Ascending aorta (tissue), 2 donors: ENCODE data around the gene NEURL1. TPM values are rescaled to one million over a fixed set of nuclear protein-coding genes. Genes with fewer than 3 reads are reported as not detected.
A peak's percentile ranks its signal among the peaks of the same experiment; 100 is the strongest.

ENCODE experiments used
- DNase-seq, 2 donors: peaks; one replicate each; pipeline ENCODE4 v3.0.0-alpha.2; 2019; ENCODE audit warnings: low spot score in 2 of 2
- H3K27ac ChIP-seq, 2 donors: fragments of 200-600 bp; sonication (generic); one replicate each; pipeline ENCODE4 v1.5.1; 2016 to 2017; ENCODE audit warnings: mild to moderate bottlenecking in 1 of 2
- H3K27me3 ChIP-seq: fragments of 200-600 bp; sonication (generic); one replicate; pipeline ENCODE4 v1.5.1; 2017
- H3K36me3 ChIP-seq, 2 donors: fragments of 200-600 bp; sonication (generic); one replicate each; pipeline ENCODE4 v1.5.1; 2016
- H3K4me1 ChIP-seq, 2 donors: fragments of 200-600 bp; sonication (generic); one replicate each; pipeline ENCODE4 v1.5.1; 2016 to 2017; ENCODE audit warnings: mild to moderate bottlenecking in 1 of 2
- H3K4me3 ChIP-seq, 2 donors: fragments of 200-600 bp; sonication (generic); one replicate each; pipeline ENCODE4 v1.5.1; 2016 to 2017; ENCODE audit warnings: mild to moderate bottlenecking in 1 of 2
- H3K9me3 ChIP-seq, 2 donors: fragments of 200-600 bp; sonication (generic); one replicate each; pipeline ENCODE4 v1.5.1; 2016
- CTCF ChIP-seq, 3 experiments: fragments of 200-600 bp in 2 of 3; fragments of 450-650 bp in 1 of 3; sonication (generic) in 2 of 3; IDR thresholded peaks; one replicate each; pipeline ENCODE4 v1.5.1; 2016 to 2019; ENCODE audit warnings: antibody characterized with exemption in 3 of 3, mild to moderate bottlenecking in 1 of 3, moderate library complexity in 1 of 3
- intact Hi-C: fragments of 100-400 bp; cut with DNase I; formaldehyde crosslinking; loops from one replicate; pipeline ENCODE4 v1.15.1; 2023
- total RNA-seq: library from RNA; depleted of rRNA; stranded (reverse); fragments of >200 nt; gene quantifications from one replicate; pipeline ENCODE4 v1.1.0, GENCODE V29; 2016

The NEURL1 gene
- total RNA-seq, 1 donor from 2014 or later, result not detected

GRCh38 chr10:103554488-103555324 lies 61.2 kb downstream of the NEURL1 start:
- no peak overlapping the region for H3K27ac ChIP-seq
- H3K4me3 ChIP-seq, result peak overlapping the region; percentile 59 to 62
- intact Hi-C loops, result no loop called here
- H3K9me3 ChIP-seq, result no peaks in the 10 kb centered on the region
- no peaks in the 10 kb centered on the region for H3K27me3 ChIP-seq
- no peak for TF ChIP-seq CTCF (IDR thresholded peaks at IDR 0.05)
- H3K36me3 ChIP-seq, result no peaks in the 10 kb centered on the region
- peaks cover 7 to 9% of the 10 kb centered on the region in 2 donors for H3K4me1 ChIP-seq
- no peak for DNase-seq

GRCh38 chr10:103555325-103555649 lies 61.8 kb downstream of the NEURL1 start:
- peaks cover 7 to 9% of the 10 kb centered on the region in 2 donors for H3K4me1 ChIP-seq
- H3K27me3 ChIP-seq, result no peaks in the 10 kb centered on the region
- TF ChIP-seq CTCF (IDR thresholded peaks at IDR 0.05), result no peak
- H3K27ac ChIP-seq, result no peak overlapping the region
- H3K9me3 ChIP-seq, result no peaks in the 10 kb centered on the region
- DNase-seq, result no peak
- no peaks in the 10 kb centered on the region for H3K36me3 ChIP-seq
- intact Hi-C loops, result no loop called here
- H3K4me3 ChIP-seq, result peak overlapping the region; percentile 59 to 62

- Histone ChIP-seq H3K27me3 (no peaks in the 10 kb centered on the region), H3K27ac (no peak overlapping the region), H3K4me3 (peak overlapping the region; percentile 59 to 62), H3K9me3 (no peaks in the 10 kb centered on the region), H3K36me3 (no peaks in the 10 kb centered on the region), H3K4me1 (peaks cover 7 to 9% of the 10 kb centered on the region in 2 donors)
- intact Hi-C loops, result no loop called here
- no peak for DNase-seq
- no peak for TF ChIP-seq CTCF (IDR thresholded peaks at IDR 0.05)
Observed at GRCh38 chr10:103555712-103556111, 62.2 kb downstream of the NEURL1 start.

GRCh38 chr10:103556383-103557007 lies 63.0 kb downstream of the NEURL1 start:
- H3K4me1 ChIP-seq, result peaks cover 7 to 9% of the 10 kb centered on the region in 2 donors
- no peak for TF ChIP-seq CTCF (IDR thresholded peaks at IDR 0.05)
- H3K36me3 ChIP-seq, result no peaks in the 10 kb centered on the region
- no peak overlapping the region for H3K4me3 ChIP-seq
- no peak overlapping the region for H3K27ac ChIP-seq
- intact Hi-C loops, result no loop called here
- DNase-seq, result no peak
- H3K27me3 ChIP-seq, result no peaks in the 10 kb centered on the region
- H3K9me3 ChIP-seq, result no peaks in the 10 kb centered on the region

- no peak for TF ChIP-seq CTCF (IDR thresholded peaks at IDR 0.05)
- H3K9me3 ChIP-seq, result no peaks in the 10 kb centered on the region
- H3K4me3 ChIP-seq, result no peak overlapping the region
- no peaks in the 10 kb centered on the region for H3K27me3 ChIP-seq
- intact Hi-C loops, result no loop called here
- no peak for DNase-seq
- no peak overlapping the region for H3K27ac ChIP-seq
- H3K4me1 ChIP-seq, result peaks cover 7 to 9% of the 10 kb centered on the region in 2 donors
- no peaks in the 10 kb centered on the region for H3K36me3 ChIP-seq
Observed at GRCh38 chr10:103557455-103557854, 64.0 kb downstream of the NEURL1 start.
